PFSK-1 (cell line): Measurements from ENCODE around the gene SLC46A2.

Experiments
- FOXP2 ChIP-seq: optimal IDR thresholded peaks from 2 replicates; pipeline ENCODE3; 2011; ENCODE audit warnings: borderline replicate concordance, control low read depth, inconsistent platforms; ENCODE audit not compliant: insufficient read depth; ENCODE audit errors: extremely low read length, extremely low read depth
- POLR2AphosphoS5 ChIP-seq: IDR thresholded peaks from 2 replicates; pipeline ENCODE4 v1.6.1; 2012; ENCODE audit warnings: low read depth, mild to moderate bottlenecking, control low read depth, low read length, moderate library complexity
- REST ChIP-seq, 2 experiments: IDR thresholded peaks; 2 replicates each; pipeline versions ENCODE4 v1.6.1 to v1.8.0; 2011 to 2012; ENCODE audit warnings: low read depth in 2 of 2, low read length in 2 of 2, control low read depth in 1 of 2, inconsistent platforms in 1 of 2, mild to moderate bottlenecking in 1 of 2, moderate library complexity in 1 of 2; ENCODE audit not compliant: insufficient read depth in 1 of 2
- SIN3A ChIP-seq: IDR thresholded peaks from 2 replicates; pipeline ENCODE4 v1.6.1; 2012; ENCODE audit warnings: mild to moderate bottlenecking, low read length, moderate library complexity, borderline replicate concordance; ENCODE audit not compliant: insufficient read depth
- TAF1 ChIP-seq: IDR thresholded peaks from 2 replicates; pipeline ENCODE4 v1.6.1; 2012; ENCODE audit warnings: low read length, control low read depth, borderline replicate concordance; ENCODE audit not compliant: insufficient read depth

- TF ChIP-seq SIN3A (no peak), REST (IDR thresholded peaks at IDR 0.05; ENCODE audit: insufficient read depth in 1 of 2, low read depth in 2 of 2, low read length in 2 of 2) (no peak), TAF1 (no peak), POLR2AphosphoS5 (no peak), FOXP2 (no peak)
These were observed 3.3 kb downstream of the SLC46A2 start for GRCh38 chr9:112887381-112887780.
